Neural cell (in vitro differentiated cells): ENCODE measurements around the gene TMEM235. TPM values are rescaled to one million over a fixed set of nuclear protein-coding genes. Genes with fewer than 3 reads are reported as not detected.
"Not testable (repeated sequence)": the region's sequence is repeated elsewhere in the genome, so short reads cannot be mapped to it uniquely, and the experiment has no call there.

Experiments used
- H2AFZ ChIP-seq: fragments of 200-600, 300-800 bp; sonication (generic), shearing (Covaris generic); 2 replicates; pipeline ENCODE4 v1.6.0; 2014; ENCODE audit warnings: low read depth, mild to moderate bottlenecking, antibody characterized with exemption, low read length, moderate library complexity
- H3F3A ChIP-seq: fragments of 200-600 bp; shearing (Covaris generic); 2 replicates; pipeline ENCODE4 v1.6.1; 2016; ENCODE audit warnings: mild to moderate bottlenecking, moderate library complexity, mixed read lengths, antibody characterized with exemption, low read length; ENCODE audit not compliant: insufficient read depth, poor library complexity, severe bottlenecking
- H3K27ac ChIP-seq: fragments of 200-600, 300-800 bp; sonication (generic), shearing (Covaris generic); 2 replicates; pipeline ENCODE4 v1.5.1; 2014; ENCODE audit warnings: mild to moderate bottlenecking, low read length, moderate library complexity
- H3K27me3 ChIP-seq: fragments of 300-800, 200-600 bp; sonication (generic), shearing (Covaris generic); 2 replicates; pipeline ENCODE4 v1.6.0; 2014; ENCODE audit warnings: mild to moderate bottlenecking, low read depth, low read length, moderate library complexity; ENCODE audit not compliant: insufficient read depth
- H3K36me3 ChIP-seq: fragments of 300-800, 200-600 bp; sonication (generic), shearing (Covaris generic); 2 replicates; pipeline ENCODE4 v1.5.1; 2014; ENCODE audit warnings: mild to moderate bottlenecking, antibody characterized with exemption, low read length, moderate library complexity; ENCODE audit not compliant: insufficient read depth
- H3K4me2 ChIP-seq: fragments of 300-800, 200-600 bp; sonication (generic), shearing (Covaris generic); 2 replicates; pipeline ENCODE4 v1.6.0; 2014; ENCODE audit warnings: mild to moderate bottlenecking, low read length
- H3K4me3 ChIP-seq: fragments of 300-800, 200-600 bp; sonication (generic), shearing (Covaris generic); 2 replicates; pipeline ENCODE4 v1.5.1; 2014; ENCODE audit warnings: mild to moderate bottlenecking, low read length, moderate library complexity
- H3K79me2 ChIP-seq: fragments of 200-600 bp; shearing (Covaris generic); replicated peaks from 2 replicates; pipeline ENCODE4 v1.6.0; 2014; ENCODE audit warnings: mild to moderate bottlenecking, low read length, moderate library complexity; ENCODE audit not compliant: insufficient read depth
- H3K9ac ChIP-seq: fragments of 300-800, 200-600 bp; sonication (generic), shearing (Covaris generic); 2 replicates; pipeline ENCODE4 v1.6.1; 2016; ENCODE audit warnings: mild to moderate bottlenecking, low read length, mixed read lengths
- H3K9me2 ChIP-seq: fragments of 200-600 bp; shearing (Covaris generic); 2 replicates; pipeline ENCODE4 v1.6.1; 2016; ENCODE audit warnings: mild to moderate bottlenecking, low read length, mixed read lengths; ENCODE audit not compliant: insufficient read depth
- H3K9me3 ChIP-seq: fragments of 200-600, 300-800 bp; sonication (generic), shearing (Covaris generic); 2 replicates; pipeline ENCODE4 v1.6.1; 2016; ENCODE audit warnings: mild to moderate bottlenecking, mixed run types, low read length, moderate library complexity, mixed read lengths
- H4K20me1 ChIP-seq: fragments of 200-600 bp; shearing (Covaris generic); 2 replicates; pipeline ENCODE4 v1.6.1; 2016; ENCODE audit warnings: mild to moderate bottlenecking, mixed run types; ENCODE audit not compliant: insufficient read depth
- CTCF ChIP-seq: fragments of 450-650 bp; IDR thresholded peaks from 2 replicates; pipeline ENCODE4 v1.5.1; 2014; ENCODE audit warnings: antibody characterized with exemption, mild to moderate bottlenecking, moderate library complexity; ENCODE audit not compliant: poor library complexity, severe bottlenecking
- EP300 ChIP-seq: fragments of 450-650 bp; conservative IDR thresholded peaks from 2 replicates; pipeline ENCODE4 v1.6.1; 2014; ENCODE audit warnings: antibody characterized with exemption, mild to moderate bottlenecking, moderate library complexity; ENCODE audit not compliant: poor library complexity, severe bottlenecking
- EZH2 ChIP-seq: fragments of 200-600, 300-800 bp; shearing (Covaris generic), sonication (generic); IDR thresholded peaks from 2 replicates; pipeline ENCODE4 v1.6.1; 2014; ENCODE audit warnings: antibody characterized with exemption, low read length, borderline replicate concordance, mild to moderate bottlenecking; ENCODE audit not compliant: insufficient read depth, poor library complexity, severe bottlenecking
- MXI1 ChIP-seq: fragments of 450-650 bp; conservative IDR thresholded peaks from 2 replicates; pipeline ENCODE4 v1.6.1; 2014; ENCODE audit warnings: antibody characterized with exemption, mild to moderate bottlenecking; ENCODE audit not compliant: poor library complexity, severe bottlenecking
- POLR2AphosphoS5 ChIP-seq: IDR thresholded peaks from 2 replicates; pipeline ENCODE4 v1.6.1; 2012
- RAD21 ChIP-seq: fragments of 450-650 bp; conservative IDR thresholded peaks from 2 replicates; pipeline ENCODE4 v1.6.1; 2014; ENCODE audit warnings: antibody characterized with exemption, mild to moderate bottlenecking, moderate library complexity
- REST ChIP-seq: IDR thresholded peaks from 2 replicates; pipeline ENCODE4 v1.6.1; 2012; ENCODE audit warnings: borderline replicate concordance
- SMC3 ChIP-seq: fragments of 450-650 bp; conservative IDR thresholded peaks from 2 replicates; pipeline ENCODE4 v1.6.1; 2014; ENCODE audit warnings: antibody characterized with exemption, mild to moderate bottlenecking, moderate library complexity; ENCODE audit not compliant: poor library complexity
- TAF1 ChIP-seq: IDR thresholded peaks from 2 replicates; pipeline ENCODE4 v1.6.1; 2012; ENCODE audit warnings: low read depth
- polyA plus RNA-seq: library from polyadenylated mRNA; depleted of rRNA; stranded (reverse); fragments of >200 nt; gene quantifications from 2 replicates; pipeline ENCODE4 v1.2.3, GENCODE V29; 2014

The TMEM235 gene
- polyA plus RNA-seq, 1 donor from 2014 or later, result not detected

- H4K20me1 ChIP-seq, result no peaks in the 10 kb centered on the region
- no peaks in the 10 kb centered on the region for H3K9me3 ChIP-seq
- H3K4me3 ChIP-seq, result no peak overlapping the region
- H3K27ac ChIP-seq, result no peak overlapping the region
- no peak overlapping the region for H3K4me2 ChIP-seq
- H3K9me2 ChIP-seq, result no peaks in the 10 kb centered on the region
- H3K79me2 ChIP-seq, result no peaks in the 10 kb centered on the region
- peaks cover 29% of the 10 kb centered on the region for H3K27me3 ChIP-seq
- no peaks in the 10 kb centered on the region for H3F3A ChIP-seq
- no peak overlapping the region for H2AFZ ChIP-seq
- TF ChIP-seq TAF1 (no peak), SMC3 (no peak), POLR2AphosphoS5 (no peak), MXI1 (no peak), EZH2 (no peak), EP300 (no peak), CTCF (no peak), RAD21 (no peak), REST (no peak)
- H3K36me3 ChIP-seq, result no peaks in the 10 kb centered on the region
- H3K9ac ChIP-seq, result no peak overlapping the region
These were observed 2.9 kb downstream of the TMEM235 start for GRCh38 chr17:78234261-78234865.

- H2AFZ ChIP-seq, H3K36me3 ChIP-seq, H3K27ac ChIP-seq, H3K79me2 ChIP-seq, H4K20me1 ChIP-seq, H3F3A ChIP-seq, H3K4me3 ChIP-seq, H3K9me2 ChIP-seq, H3K9me3 ChIP-seq, H3K9ac ChIP-seq, H3K4me2 ChIP-seq: not testable (repeated sequence)
- peaks cover 29% of the 10 kb centered on the region for H3K27me3 ChIP-seq
These were observed 3.6 kb downstream of the TMEM235 start for GRCh38 chr17:78235022-78235421.

- H3K9me3 ChIP-seq, result no peaks in the 10 kb centered on the region
- no peaks in the 10 kb centered on the region for H3K36me3 ChIP-seq
- H4K20me1 ChIP-seq, result no peaks in the 10 kb centered on the region
- H3K9me2 ChIP-seq, result no peaks in the 10 kb centered on the region
- H3K9ac ChIP-seq, result no peak overlapping the region
- no peaks in the 10 kb centered on the region for H3F3A ChIP-seq
- H3K4me3 ChIP-seq, result no peak overlapping the region
- H2AFZ ChIP-seq, result no peak overlapping the region
- H3K27ac ChIP-seq, result no peak overlapping the region
- no peaks in the 10 kb centered on the region for H3K79me2 ChIP-seq
- peaks cover 22% of the 10 kb centered on the region for H3K27me3 ChIP-seq
- TF ChIP-seq EP300 (no peak), SMC3 (no peak), CTCF (no peak)
- H3K4me2 ChIP-seq, result no peak overlapping the region
These were observed 4.5 kb downstream of the TMEM235 start for GRCh38 chr17:78235885-78236284.
